ENCODE data around the gene IGSF8. TPM values are rescaled to one million over a fixed set of nuclear protein-coding genes. Genes with fewer than 3 reads are reported as not detected.

IGSF8 gene
- total RNA-seq, 1 donor from 2014 or later, result 37.5 TPM

GRCh38 chr1:160049101-160049500, 49.3 kb downstream of the IGSF8 start:
- Histone ChIP-seq H3K27ac (no peak overlapping the region), H3K4me1 (peaks cover 9% of the 10 kb centered on the region), H3K9me3 (no peaks in the 10 kb centered on the region), H3K4me3 (no peak overlapping the region), H3K36me3 (no peaks in the 10 kb centered on the region), H3K27me3 (peaks cover 5% of the 10 kb centered on the region)
- intact Hi-C loops (cut with DNase I), result no loop called here
- TF ChIP-seq CTCF (IDR thresholded peaks at IDR 0.05), result no peak
- DNase-seq (no peak), ATAC-seq (no peak)

GRCh38 chr1:160048335-160048734, 50.1 kb downstream of the IGSF8 start:
- DNase-seq, result no peak
- no peaks in the 10 kb centered on the region for H3K9me3 ChIP-seq
- intact Hi-C loops (cut with DNase I), result no loop called here
- H3K27me3 ChIP-seq, result peaks cover 5% of the 10 kb centered on the region
- no peak for ATAC-seq
- peaks cover 9% of the 10 kb centered on the region for H3K4me1 ChIP-seq
- no peak overlapping the region for H3K27ac ChIP-seq
- no peak for TF ChIP-seq CTCF (IDR thresholded peaks at IDR 0.05)
- H3K36me3 ChIP-seq, result no peaks in the 10 kb centered on the region
- H3K4me3 ChIP-seq, result no peak overlapping the region

GRCh38 chr1:160047111-160047991, 51.1 kb downstream of the IGSF8 start:
- no peak overlapping the region for H3K4me3 ChIP-seq
- ATAC-seq, result no peak
- no peak for TF ChIP-seq CTCF (IDR thresholded peaks at IDR 0.05)
- peaks cover 9% of the 10 kb centered on the region for H3K4me1 ChIP-seq
- no peak overlapping the region for H3K27ac ChIP-seq
- DNase-seq, result no peak
- intact Hi-C loops (cut with DNase I), result no loop called here
- H3K27me3 ChIP-seq, result no peaks in the 10 kb centered on the region
- H3K36me3 ChIP-seq, result no peaks in the 10 kb centered on the region
- no peaks in the 10 kb centered on the region for H3K9me3 ChIP-seq

GRCh38 chr1:160046494-160047110, 51.8 kb downstream of the IGSF8 start:
- peak; percentile 57 for TF ChIP-seq CTCF (IDR thresholded peaks at IDR 0.05)
- Histone ChIP-seq H3K4me1 (peaks cover 9% of the 10 kb centered on the region), H3K27me3 (no peaks in the 10 kb centered on the region), H3K36me3 (no peaks in the 10 kb centered on the region), H3K9me3 (no peaks in the 10 kb centered on the region), H3K27ac (no peak overlapping the region), H3K4me3 (no peak overlapping the region)
- ATAC-seq, result peak; percentile 86
- intact Hi-C loops (cut with DNase I), result no loop called here
- no peak for DNase-seq

- intact Hi-C loops (cut with DNase I), result no loop called here
- Histone ChIP-seq H3K9me3 (no peaks in the 10 kb centered on the region), H3K27ac (no peak overlapping the region), H3K4me1 (peaks cover 9% of the 10 kb centered on the region), H3K4me3 (no peak overlapping the region), H3K27me3 (no peaks in the 10 kb centered on the region), H3K36me3 (no peaks in the 10 kb centered on the region)
- ATAC-seq (no peak), DNase-seq (no peak)
- TF ChIP-seq CTCF (IDR thresholded peaks at IDR 0.05), result no peak
These were observed 52.8 kb downstream of the IGSF8 start for GRCh38 chr1:160045653-160046052.
